DMS153 treated with DMSO at 0.1 percent for 48 hours (cell line): Measurements from ENCODE around the gene DDI2.
"Not testable (repeated sequence)": the region's sequence is repeated elsewhere in the genome, so short reads cannot be mapped to it uniquely, and the experiment has no call there.

Experiments used
- DNase-seq: peaks from one replicate; lab custom pipeline; 2025; ENCODE audit not compliant: unreplicated experiment; lab: John Stamatoyannopoulos, UW

Gene DDI2

DNA sequence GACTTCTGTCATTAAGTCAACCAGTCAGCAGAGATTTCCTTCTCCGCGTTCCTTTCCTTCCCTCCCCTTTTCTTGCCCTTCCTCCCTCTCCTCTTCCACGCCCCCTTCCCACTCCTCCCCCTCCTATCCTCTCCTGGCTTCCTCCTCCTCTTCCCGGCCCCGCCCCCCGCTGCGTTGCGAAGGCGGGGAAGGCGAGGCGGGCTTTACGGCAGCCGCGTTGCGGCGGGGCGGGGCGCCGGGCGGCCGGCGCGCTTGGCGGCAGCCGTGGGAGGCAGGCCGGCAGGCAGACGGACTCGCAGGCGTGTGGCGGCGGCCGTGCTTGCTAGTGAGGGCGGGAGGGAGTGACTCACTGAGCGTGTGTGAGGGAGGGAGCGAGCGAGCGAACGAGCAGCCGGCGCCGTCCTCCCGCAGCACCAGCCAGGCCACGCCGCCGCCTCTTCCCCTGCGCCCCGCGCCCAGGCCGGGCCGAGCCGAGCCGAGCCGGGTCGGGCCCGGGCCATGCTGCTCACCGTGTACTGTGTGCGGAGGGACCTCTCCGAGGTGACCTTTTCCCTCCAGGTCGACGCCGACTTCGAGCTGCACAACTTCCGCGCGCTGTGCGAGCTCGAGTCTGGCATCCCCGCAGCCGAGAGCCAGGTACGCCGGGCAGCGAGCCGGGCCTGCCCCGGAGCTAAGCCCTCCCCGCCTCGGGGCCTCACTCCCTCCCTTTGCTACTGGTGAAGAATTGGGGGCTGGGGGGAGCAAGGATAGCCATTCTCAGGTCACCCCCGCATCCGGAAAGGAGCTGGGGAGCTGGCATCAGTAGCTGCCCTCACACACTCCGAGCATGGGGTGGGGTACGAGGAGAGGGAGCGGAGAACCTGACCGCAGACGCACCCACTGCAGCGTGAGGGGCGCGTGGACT lies at the start of gene DDI2:
DDI2 (plus strand) TSS at position 286 of the 904 bp plus-strand sequence; CDS start at position 499, 213 bp downstream.
- DNase-seq = peak; percentile 91

- DNase-seq = no peak
Measured at GRCh38 chr1:15568387-15569073, 48.7 kb upstream of the DDI2 start.

DNA sequence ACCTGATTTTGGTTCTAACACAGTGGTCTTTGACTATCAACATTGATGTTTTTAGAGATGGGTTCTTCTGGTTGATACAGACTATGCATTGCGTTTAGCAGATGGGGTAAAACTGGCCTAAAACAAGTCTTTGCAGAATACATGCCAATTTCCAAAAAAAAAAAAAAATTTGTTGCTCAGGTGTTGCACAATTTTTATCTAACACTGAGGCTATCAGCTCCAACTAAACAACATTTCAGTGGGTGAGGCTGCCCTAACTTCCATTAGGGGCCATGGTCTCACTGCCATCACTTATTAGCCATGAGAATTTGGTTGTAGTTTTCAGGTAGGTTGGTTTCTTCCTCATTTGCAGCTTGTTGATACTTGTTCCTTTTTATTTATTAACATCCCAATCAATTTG lies 46.4 kb upstream of the DDI2 start:
- DNase-seq = no peak

DNA sequence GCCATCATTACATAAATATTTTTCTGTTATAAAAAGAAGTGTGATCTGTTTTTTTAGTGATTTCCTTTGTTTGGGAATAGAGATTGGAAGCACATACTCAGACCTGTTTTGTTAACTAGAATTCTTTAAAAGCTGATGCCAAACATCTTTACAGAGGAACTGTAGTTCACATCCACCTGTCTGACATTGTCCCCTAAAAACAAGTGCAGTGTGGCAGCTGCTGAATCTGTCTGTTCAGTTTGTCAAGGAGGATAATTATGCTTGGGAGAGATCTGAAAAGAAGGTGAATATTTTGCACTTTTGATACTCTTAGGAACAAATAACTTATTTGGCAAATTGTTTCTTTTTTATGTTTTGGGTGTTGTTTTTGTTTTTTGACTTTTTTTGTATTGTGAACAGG lies 46.0 kb upstream of the DDI2 start:
- DNase-seq = no peak

DNA sequence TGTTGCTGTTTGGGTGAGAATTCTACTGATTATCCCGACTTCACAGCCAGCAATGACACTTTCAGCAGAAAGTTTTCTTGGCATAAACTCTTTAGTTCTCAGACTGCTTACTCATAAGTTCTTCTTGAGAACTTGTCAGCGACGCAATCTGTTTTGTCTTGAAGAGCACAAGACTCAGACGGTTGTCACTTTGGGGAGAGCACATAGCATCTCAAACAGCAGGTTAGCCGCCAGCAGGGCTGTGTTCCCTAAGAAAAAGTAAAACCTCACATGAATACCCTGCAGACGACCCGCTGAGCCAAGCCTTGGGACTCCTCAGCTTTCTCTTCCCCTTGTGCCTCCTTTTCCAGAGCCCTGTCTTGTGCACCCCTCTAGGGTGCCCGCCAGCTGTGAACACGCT lies 43.8 kb upstream of the DDI2 start:
- DNase-seq = no peak

- DNase-seq = no peak
Measured at GRCh38 chr1:15574741-15575140, 42.5 kb upstream of the DDI2 start.

DNA sequence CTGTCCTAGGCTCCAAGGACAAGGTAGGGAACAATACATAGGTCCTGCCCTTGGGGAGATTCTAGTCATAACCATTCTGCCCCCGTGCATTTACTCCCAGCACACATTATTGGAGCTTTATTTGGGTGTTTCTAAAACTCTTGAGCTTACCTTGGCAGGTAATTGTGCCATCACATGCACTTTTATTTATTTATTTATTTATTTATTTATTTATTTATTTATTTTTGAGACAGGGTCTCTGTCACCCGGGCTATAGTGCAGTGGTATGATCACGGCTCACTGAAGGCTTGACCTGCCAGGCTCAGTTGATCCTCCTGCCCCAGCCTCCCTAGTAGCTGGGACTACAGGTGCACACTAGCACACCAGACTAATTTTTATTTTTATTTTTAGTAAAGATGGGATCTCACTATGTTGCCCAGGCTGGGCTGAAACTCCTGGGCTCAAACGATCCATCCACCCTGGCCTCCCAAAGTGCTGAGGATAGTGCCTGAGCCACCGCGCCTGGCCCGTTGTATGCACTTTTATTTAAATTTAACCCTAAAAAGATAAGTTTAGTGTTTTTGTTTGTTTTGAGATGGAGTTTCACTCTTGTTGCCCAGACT lies 41.6 kb upstream of the DDI2 start:
- no peak for DNase-seq

- DNase-seq = peak; percentile 66
Measured at GRCh38 chr1:15577691-15578090, 39.6 kb upstream of the DDI2 start.

DNA sequence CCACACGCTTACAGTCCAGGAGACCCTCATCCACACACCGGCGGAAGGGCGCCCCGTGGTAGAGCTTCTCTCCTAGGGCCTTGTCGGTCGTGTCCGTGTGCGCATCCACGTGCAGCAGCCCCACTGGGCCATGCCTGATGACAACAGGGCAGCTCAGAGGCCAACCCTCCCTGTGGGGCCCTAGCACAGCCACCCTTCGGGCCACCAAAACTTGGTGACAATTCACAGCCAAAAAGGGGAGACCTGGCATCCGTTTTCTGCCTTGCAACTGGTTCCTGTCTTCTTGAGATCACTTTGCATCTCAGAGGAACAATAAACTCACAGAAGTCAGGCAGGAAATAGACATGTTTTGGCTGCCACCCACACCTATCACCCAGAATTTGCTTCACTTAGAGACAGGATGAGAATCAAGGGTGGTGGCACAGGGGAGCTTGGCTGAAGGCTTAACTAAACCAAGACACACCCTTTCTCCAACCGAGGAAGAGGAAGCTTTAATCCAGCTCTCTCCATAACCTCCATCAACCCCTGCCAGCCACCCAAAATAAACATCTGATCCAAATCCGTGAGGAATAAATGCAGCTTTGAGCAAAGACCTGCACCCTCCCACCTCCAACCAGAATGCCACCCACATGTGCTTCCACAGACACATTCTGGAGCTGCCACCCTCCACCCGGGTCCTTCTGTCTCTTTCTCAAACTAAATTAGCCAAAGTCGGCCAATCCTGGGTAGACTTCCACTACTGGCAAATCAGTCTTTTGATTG lies 38.2 kb upstream of the DDI2 start:
- no peak for DNase-seq

DNA sequence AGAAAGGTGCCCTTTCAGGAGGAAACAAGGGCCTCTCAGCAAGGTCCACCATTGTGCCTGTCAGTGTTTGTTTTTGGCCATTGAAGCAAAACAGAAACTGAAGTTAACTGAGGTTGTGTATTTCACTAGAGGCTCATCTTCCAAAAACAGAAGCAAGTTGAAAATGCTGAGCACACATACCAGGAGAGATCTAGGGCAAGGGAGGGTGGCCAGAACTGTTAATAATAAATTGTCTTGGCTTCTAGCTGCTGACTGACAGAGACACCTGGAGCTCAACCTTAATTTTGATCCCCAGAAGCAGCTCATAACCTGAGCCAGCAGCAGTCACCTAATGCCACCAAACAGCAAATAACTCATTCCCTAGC lies 37.6 kb upstream of the DDI2 start:
- no peak for DNase-seq

- DNase-seq = no peak
Measured at GRCh38 chr1:15583016-15583706, 34.1 kb upstream of the DDI2 start.

- peak; percentile 10 for DNase-seq
Measured at GRCh38 chr1:15584489-15585363, 32.5 kb upstream of the DDI2 start, which contains the start of gene AGMAT. AGMAT (minus strand) TSS chr1:15585051; CDS start chr1:15584967, 84 bp downstream.

DNA sequence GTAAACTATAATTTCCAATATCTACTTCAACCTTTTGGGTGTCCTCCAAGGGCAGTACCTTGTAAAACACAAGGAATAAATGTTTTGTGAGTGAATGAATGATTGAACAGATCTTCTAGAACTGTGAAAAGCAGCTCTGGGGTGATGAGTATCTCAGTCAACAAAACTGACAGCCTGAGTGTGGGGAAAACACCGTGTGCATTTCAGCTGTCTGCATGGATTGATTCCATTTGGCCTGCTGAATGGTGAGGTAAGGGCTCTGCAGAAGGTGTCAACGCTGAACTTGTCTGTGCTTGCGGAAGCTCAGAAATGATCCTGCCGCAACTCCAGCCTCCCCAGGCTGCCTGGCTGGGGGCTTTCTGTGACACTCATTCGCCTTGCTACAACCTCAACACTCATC lies 25.0 kb upstream of the DDI2 start:
- DNase-seq = no peak

DNA sequence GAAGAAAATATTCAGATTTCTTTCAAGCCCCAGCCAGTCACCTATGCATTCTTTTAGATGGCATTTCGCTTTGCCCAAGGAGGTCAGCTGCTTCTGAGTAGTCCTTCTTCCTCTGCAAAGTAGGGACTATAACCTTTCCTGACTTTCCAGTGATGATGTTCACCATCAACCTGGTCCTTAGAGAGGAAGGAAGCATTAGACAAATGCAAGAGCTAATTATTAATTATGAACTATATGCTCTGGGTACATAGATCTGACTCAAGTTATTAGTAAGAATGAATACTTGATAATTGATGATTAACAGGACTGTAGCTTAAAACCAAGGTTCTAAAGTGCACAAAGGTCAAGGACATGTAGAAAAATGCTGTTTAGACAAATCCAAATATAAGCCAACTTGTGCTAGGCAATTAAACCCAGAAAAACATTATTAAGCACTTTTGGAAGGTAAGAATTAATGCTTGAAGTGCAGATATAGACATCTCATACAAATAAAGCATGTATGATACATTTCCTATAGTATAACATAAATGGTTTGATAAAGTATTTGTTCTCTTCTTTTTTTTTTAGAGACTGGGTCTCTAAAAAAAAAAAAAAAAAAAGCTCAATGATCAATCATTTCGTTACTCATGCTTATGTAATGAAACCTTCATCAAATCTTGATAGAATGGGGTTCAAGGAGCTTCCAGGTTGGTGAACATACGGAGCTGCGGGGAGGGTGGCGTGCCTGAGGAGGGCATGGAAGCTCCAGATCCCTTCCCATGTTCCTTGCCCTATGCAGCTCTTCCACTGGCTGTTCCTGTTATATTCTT lies 21.2 kb upstream of the DDI2 start:
- DNase-seq = no peak

- DNase-seq = no peak
Measured at GRCh38 chr1:15598436-15598835, 18.8 kb upstream of the DDI2 start.

DNA sequence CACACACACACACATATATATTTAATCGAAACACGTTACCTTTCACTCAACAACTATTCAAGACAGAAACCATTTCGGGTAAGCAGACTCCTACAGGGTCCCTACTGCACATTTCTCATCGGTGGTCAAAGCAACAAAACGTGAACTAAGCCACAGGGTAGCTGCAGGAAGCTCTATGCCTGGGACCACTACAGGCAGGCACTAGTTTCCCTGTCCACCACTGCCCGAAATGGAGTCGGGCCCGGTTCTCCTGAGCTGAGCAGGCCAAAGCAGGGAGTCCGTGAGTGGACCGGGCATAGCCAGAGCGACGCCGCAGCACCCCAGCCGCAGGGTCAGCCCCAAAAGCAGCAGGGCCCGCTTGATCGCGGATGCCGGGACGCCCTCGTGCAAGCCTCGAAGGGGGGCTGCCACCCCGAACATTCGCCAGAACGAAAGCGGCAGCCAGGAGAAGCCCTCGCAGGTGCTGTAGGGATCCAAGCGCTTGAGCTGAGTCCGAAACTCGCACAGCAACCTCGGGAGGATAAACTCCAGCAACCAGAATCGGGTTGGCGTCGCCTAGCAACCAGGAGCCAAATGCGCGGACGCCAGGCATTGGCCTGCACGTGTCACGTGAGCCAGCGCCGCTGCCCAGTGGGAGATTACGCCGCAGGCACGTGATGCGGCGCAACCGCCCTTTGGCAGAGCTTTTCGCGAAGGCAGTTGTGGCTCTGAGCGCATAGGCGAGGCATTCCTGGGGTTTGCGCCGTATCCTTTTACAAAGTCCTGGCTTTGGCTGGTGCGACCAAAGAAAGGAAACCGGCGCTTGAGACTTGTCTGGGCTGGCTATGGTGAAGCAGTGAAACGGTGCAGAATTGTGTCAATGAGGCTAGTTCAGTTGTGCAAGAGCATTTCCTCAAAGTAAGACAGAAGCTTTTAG lies 13.9 kb upstream of the DDI2 start:
- DNase-seq = peak; percentile 89

- not testable (repeated sequence) for DNase-seq
Measured at GRCh38 chr1:15603966-15604282, 13.3 kb upstream of the DDI2 start.

GRCh38 chr1:15604400-15604799 lies 12.9 kb upstream of the DDI2 start:
- not testable (repeated sequence) for DNase-seq
